Tibial nerve (tissue), 4 donors: ENCODE data around the gene RASAL2. TPM values are rescaled to one million over a fixed set of nuclear protein-coding genes. Genes with fewer than 3 reads are reported as not detected.

Source experiments
- DNase-seq, 2 donors: peaks; one replicate each; pipeline ENCODE4 v3.0.0-alpha.2; 2019; ENCODE audit warnings: low spot score in 2 of 2
- H3K27ac ChIP-seq, 4 donors: fragments of 200-600 bp; sonication (generic) in 3 of 4; one replicate each; pipeline ENCODE4 v1.5.1; 2017 to 2019; ENCODE audit warnings: mild to moderate bottlenecking in 1 of 4
- H3K27me3 ChIP-seq, 2 donors: fragments of 200-600 bp; sonication (generic) in 1 of 2; one replicate each; pipeline versions ENCODE4 v1.5.1 to v1.6.0; 2017 to 2019
- H3K36me3 ChIP-seq, 3 donors: fragments of 200-600 bp; sonication (generic); one replicate each; pipeline ENCODE4 v1.5.1; 2018 to 2019
- H3K4me1 ChIP-seq, 4 donors: fragments of 200-600 bp; sonication (generic) in 3 of 4; one replicate each; pipeline ENCODE4 v1.5.1; 2017 to 2019
- H3K4me3 ChIP-seq, 4 donors: fragments of 200-600 bp; sonication (generic) in 3 of 4; one replicate each; pipeline ENCODE4 v1.5.1; 2017 to 2019; ENCODE audit warnings: mild to moderate bottlenecking in 1 of 4, moderate library complexity in 1 of 4
- H3K9me3 ChIP-seq, 4 donors: fragments of 200-600 bp; sonication (generic) in 3 of 4; one replicate each; pipeline ENCODE4 v1.5.1; 2017 to 2019
- CTCF ChIP-seq, 5 experiments: fragments of 200-600 bp in 3 of 5; fragments of 450-650 bp in 2 of 5; sonication (generic) in 3 of 5; IDR thresholded peaks; one replicate each; pipeline ENCODE4 v1.5.1; 2016 to 2019; ENCODE audit warnings: antibody characterized with exemption in 5 of 5, mild to moderate bottlenecking in 3 of 5, moderate library complexity in 2 of 5
- EP300 ChIP-seq, 2 donors: sonication (generic); formaldehyde crosslinking; IDR thresholded peaks; one replicate each; pipeline ENCODE4 v1.6.1; 2017; ENCODE audit warnings: antibody characterized with exemption in 2 of 2, mild to moderate bottlenecking in 1 of 2
- POLR2A ChIP-seq, 2 donors: fragments of 450-650 bp; IDR thresholded peaks; one replicate each; pipeline ENCODE4 v1.6.1; 2017; ENCODE audit warnings: antibody characterized with exemption in 2 of 2, mild to moderate bottlenecking in 2 of 2, moderate library complexity in 2 of 2
- WGBS, 2 donors: methylation state at CpG; one replicate each; pipeline ENCODE4 v1.1.5; 2018; 5-methylcytosine and 5-hydroxymethylcytosine counted together
- total RNA-seq, 4 donors: library from RNA; depleted of rRNA; stranded (reverse); fragments of >200 nt; gene quantifications; one replicate each; pipeline ENCODE4 v1.1.0, GENCODE V29; 2016

Gene RASAL2
- total RNA-seq, 4 donors from 2014 or later = 40.5 to 44.8 (median 43.0) TPM

- no peak for TF ChIP-seq CTCF (IDR thresholded peaks at IDR 0.05)
- TF ChIP-seq EP300 (IDR thresholded peaks at IDR 0.05) = no peak
- no peak for TF ChIP-seq POLR2A (IDR thresholded peaks at IDR 0.05)
Measured at GRCh38 chr1:178124115-178124514, 30.2 kb downstream of the RASAL2 start.

GRCh38 chr1:178126261-178126660 lies 32.4 kb downstream of the RASAL2 start:
- H3K4me3 ChIP-seq = no peak overlapping the region
- H3K4me1 ChIP-seq = peaks cover 0 to 20% (median 5%) of the 10 kb centered on the region in 4 donors
- no peak for DNase-seq
- no peaks in the 10 kb centered on the region for H3K9me3 ChIP-seq
- no peaks in the 10 kb centered on the region for H3K36me3 ChIP-seq
- TF ChIP-seq EP300 (IDR thresholded peaks at IDR 0.05) (no peak), CTCF (IDR thresholded peaks at IDR 0.05) (no peak), POLR2A (IDR thresholded peaks at IDR 0.05) (no peak)
- H3K27me3 ChIP-seq = no peaks in the 10 kb centered on the region
- peak overlapping the region in 1 of 4 donors; percentile 70 for H3K27ac ChIP-seq

More at GRCh38 chr1:178124115-178124514, 30.2 kb downstream of the RASAL2 start:
- Histone ChIP-seq H3K36me3 (no peaks in the 10 kb centered on the region), H3K4me1 (peaks cover 0 to 20% (median 5%) of the 10 kb centered on the region in 4 donors), H3K27ac (no peak overlapping the region), H3K9me3 (no peaks in the 10 kb centered on the region), H3K27me3 (no peaks in the 10 kb centered on the region), H3K4me3 (no peak overlapping the region)
- no peak for DNase-seq

DNA sequence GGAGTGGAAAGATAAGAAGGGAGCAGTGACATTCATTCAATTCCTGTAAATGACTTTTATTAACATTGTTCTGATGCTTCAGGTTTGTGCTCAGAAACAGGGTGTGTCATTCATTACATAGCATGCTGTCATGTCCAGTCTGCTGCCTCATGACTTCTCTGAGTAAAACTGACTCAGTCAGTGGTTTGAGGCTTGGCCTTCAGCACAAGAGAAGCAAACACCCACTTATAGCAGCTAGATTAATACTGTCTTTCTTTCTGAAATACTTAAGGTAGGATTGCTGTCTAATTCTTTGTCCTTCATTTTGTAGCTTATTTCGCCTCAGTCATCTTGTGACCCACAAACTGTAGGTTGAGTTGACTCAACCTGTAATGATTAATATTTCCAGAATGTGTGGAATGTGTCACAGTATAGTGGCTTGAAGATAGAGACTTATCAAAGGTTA lies 32.9 kb downstream of the RASAL2 start:
- TF ChIP-seq CTCF (IDR thresholded peaks at IDR 0.05) = no peak
- no peak for TF ChIP-seq EP300 (IDR thresholded peaks at IDR 0.05)
- no peak for TF ChIP-seq POLR2A (IDR thresholded peaks at IDR 0.05)
- H3K9me3 ChIP-seq = no peaks in the 10 kb centered on the region
- peak overlapping the region in 2 of 4 donors; percentile 11 to 70 for H3K27ac ChIP-seq
- WGBS, 2 donors = 43 to 55% methylated on average over 1 of the region's 1 CpG
- DNase-seq = no peak
- H3K27me3 ChIP-seq = no peaks in the 10 kb centered on the region
- peaks cover 0 to 20% (median 5%) of the 10 kb centered on the region in 4 donors for H3K4me1 ChIP-seq
- no peak overlapping the region for H3K4me3 ChIP-seq
- no peaks in the 10 kb centered on the region for H3K36me3 ChIP-seq

- Histone ChIP-seq H3K27ac (peak overlapping the region in 2 of 4 donors; percentile 11 to 70), H3K27me3 (no peaks in the 10 kb centered on the region), H3K4me3 (no peak overlapping the region), H3K4me1 (peaks cover 0 to 14% (median 5%) of the 10 kb centered on the region in 4 donors), H3K36me3 (no peaks in the 10 kb centered on the region), H3K9me3 (no peaks in the 10 kb centered on the region)
- no peak for DNase-seq
- WGBS, 2 donors = 78 to 79% methylated on average over 2 of the region's 2 CpGs
- TF ChIP-seq EP300 (IDR thresholded peaks at IDR 0.05) = no peak
- TF ChIP-seq POLR2A (IDR thresholded peaks at IDR 0.05) = no peak
- no peak for TF ChIP-seq CTCF (IDR thresholded peaks at IDR 0.05)
Measured at GRCh38 chr1:178127482-178128191, 33.7 kb downstream of the RASAL2 start.

- Histone ChIP-seq H3K27me3 (no peaks in the 10 kb centered on the region), H3K4me1 (peaks cover 0 to 31% (median 7%) of the 10 kb centered on the region in 4 donors), H3K27ac (peak overlapping the region in 1 of 4 donors; percentile 25), H3K4me3 (no peak overlapping the region), H3K9me3 (no peaks in the 10 kb centered on the region), H3K36me3 (no peaks in the 10 kb centered on the region)
- 62 to 65% methylated on average over 3 of the region's 3 CpGs for WGBS, 2 donors
- no peak for DNase-seq
- no peak for TF ChIP-seq CTCF (IDR thresholded peaks at IDR 0.05)
- TF ChIP-seq EP300 (IDR thresholded peaks at IDR 0.05) = no peak
- TF ChIP-seq POLR2A (IDR thresholded peaks at IDR 0.05) = no peak
Measured at GRCh38 chr1:178133239-178133989, 39.5 kb downstream of the RASAL2 start.
